Endometrium (tissue), 2 donors: ENCODE measurements around the gene IFT43.

Experiments
- FAIRE-seq: peaks from 2 replicates; lab custom pipeline; 2012; peaks lifted over from hg19 to GRCh38; lab: Jason Lieb, UNC
- donor health status: control.
- donor health status: control.

IFT43 gene

DNA sequence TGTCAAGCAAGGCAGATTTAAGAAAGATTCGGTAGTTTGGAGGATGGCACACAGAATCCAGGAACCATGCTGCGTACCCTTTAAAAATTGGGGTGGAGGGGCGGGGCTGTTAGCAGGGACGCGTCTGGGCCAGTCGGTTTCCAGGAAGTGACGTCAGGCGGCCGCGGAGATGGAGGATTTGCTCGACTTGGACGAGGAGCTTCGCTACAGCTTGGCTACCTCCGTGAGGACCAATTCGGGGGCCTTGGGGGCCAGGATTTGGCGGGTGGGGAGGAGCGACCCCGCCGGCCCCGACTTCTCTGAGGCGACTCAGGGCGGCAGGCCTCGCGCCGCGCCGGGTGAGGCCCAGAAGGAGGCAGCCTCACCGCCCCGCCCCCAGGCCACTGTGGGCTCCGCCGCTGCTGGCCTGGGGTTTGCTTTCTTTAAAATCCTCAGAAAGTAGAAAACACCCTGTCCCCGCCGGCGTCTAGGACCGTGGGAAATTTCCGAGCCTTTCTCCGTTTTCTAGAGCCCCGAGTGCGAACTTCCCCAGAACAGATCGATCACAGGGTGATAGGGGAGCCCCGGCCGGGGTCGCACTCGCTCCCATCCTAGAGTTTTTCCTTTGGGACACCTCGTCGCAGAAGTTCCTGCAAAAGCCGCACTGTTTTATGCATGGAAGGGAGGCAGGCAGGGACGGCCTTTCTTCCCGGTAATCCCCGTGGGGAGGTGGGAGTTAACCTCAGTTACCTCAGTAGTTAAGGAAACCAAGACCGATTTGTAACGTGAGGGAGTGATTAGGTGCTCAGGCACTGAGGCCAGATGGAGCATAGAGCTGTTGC lies at the start of gene IFT43:
TSS of gene IFT43 (plus strand) at position 146 of the 821 bp plus-strand sequence. CDS start at position 170, 24 bp downstream.
- FAIRE-seq, result no peak

DNA sequence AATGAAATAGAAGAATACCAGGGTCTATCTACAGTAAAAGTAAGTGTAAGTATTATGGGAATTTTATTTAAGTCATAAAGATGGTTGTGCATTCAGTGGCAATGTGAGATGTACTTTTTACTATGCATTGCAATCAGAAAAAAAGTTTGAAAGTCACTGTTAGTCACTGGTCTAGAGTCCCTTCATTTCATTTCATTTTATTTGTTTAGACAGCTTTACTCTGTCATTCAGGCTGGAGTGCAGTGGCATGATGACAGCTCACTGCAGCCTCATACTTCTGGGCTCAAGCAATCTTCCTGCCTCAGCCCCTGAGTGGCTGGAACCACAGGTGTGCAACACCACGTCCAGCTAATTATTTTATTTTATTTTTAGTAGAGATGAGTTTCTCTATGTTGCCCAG lies 46.4 kb upstream of the IFT43 start:
- FAIRE-seq, result no peak

DNA sequence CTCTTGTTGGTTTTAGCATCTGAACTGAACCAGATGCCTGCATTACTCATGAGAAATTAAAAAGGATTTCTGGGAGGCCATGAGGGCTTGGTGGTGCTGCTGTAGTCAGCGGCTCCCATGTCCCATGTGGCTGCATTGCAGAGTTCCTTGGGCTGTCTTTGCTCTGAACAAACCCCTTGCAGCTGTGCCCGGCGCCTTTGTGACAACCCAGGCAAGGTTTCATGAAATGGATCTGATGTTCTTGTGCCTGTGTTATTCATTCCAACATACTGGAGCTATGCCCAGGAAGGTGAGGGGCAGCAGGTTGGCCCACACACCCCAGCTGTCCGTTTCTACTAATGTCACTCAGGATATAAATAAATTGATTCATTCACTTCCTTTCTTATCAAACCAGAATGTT lies 44.5 kb upstream of the IFT43 start:
- no peak for FAIRE-seq

GRCh38 chr14:75944607-75945241 lies 40.8 kb upstream of the IFT43 start:
- FAIRE-seq, result no peak

DNA sequence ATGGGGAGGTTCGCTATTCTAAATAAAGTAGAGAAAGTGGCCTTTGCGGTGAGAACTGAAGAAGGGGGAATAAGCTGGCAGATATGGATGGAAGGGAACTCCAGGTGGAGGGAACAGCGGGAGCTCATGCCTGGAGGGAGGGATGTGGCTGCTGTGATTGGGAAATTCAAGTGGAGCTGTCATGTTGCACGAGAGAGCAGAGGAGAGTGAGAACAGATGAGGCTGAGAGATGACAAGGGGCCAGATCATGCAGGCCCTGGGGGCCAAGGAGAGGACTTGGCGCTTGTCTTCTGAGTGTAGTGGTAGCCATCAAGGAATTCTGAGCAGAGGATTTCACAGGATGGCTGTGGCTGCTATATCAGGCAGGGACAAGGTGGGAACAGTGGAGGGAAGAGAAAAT lies 38.8 kb upstream of the IFT43 start:
- no peak for FAIRE-seq

- FAIRE-seq, result no peak
Observed at GRCh38 chr14:75952489-75952888, 33.1 kb upstream of the IFT43 start.

DNA sequence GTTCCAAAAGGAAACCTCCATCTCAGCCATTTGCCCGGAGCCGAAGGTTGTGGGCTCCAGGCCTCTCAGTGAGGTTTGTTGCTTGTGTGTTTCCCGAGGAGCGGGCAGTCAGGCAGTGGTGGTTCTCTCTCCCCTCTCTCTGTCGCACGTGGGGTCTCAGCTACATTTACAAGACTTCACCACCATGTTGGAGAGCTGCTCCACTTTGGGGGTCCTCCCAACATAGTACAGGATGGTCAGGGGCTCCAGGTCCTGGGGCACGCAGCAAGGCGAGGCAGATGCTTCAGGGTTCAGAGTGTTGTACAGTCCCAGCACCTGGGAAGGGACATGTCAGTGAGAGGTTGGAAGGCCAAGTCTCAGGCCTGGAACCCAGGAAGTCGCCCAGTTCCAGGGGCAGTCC lies 26.5 kb upstream of the IFT43 start:
- FAIRE-seq, result no peak

- no peak for FAIRE-seq
Observed at GRCh38 chr14:75960231-75960630, 25.3 kb upstream of the IFT43 start.

GRCh38 chr14:75961662-75962061 lies 23.9 kb upstream of the IFT43 start:
- no peak for FAIRE-seq

- FAIRE-seq, result no peak
Observed at GRCh38 chr14:75967866-75968265, 17.7 kb upstream of the IFT43 start.

DNA sequence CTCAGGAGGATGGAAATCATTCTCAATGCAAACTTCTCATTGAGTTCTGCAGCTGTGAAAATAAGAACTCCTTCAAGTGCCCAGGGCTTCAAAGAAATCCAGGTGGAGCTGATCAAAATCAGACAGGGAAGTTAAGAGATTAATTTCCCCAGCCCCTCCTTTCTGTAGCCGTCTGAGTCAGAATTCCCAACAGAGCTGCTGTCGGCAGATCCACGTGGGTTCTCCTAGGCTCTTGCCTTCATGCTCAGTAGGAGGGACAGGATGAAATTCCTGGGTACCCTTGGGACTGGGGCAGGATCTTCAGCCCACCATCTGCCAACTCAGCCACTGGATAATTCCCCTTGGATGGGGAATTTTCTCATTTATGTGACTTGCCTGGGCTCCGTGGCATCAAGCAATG lies 17.1 kb upstream of the IFT43 start:
- FAIRE-seq, result no peak

DNA sequence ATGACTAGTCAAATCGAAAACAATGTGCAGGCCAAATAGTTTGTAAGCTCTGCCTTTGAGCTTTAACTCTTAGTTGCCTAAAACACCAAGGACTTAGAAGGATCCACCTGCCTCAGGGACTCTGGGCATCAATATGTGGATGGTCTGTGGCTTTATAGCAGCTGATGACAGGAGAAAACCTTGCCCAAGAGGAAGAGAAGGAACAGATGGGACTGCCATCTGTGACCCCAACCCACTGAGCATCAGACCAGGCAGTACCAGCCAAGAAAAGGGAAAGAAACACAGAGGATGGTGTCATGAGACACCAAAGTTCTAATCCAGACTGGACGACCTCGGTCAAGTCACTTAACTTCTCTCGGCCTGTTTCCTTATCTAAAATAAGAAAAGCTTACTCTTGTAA lies 16.4 kb upstream of the IFT43 start:
- no peak for FAIRE-seq

- FAIRE-seq, result no peak
Observed at GRCh38 chr14:75969891-75970290, 15.7 kb upstream of the IFT43 start.

DNA sequence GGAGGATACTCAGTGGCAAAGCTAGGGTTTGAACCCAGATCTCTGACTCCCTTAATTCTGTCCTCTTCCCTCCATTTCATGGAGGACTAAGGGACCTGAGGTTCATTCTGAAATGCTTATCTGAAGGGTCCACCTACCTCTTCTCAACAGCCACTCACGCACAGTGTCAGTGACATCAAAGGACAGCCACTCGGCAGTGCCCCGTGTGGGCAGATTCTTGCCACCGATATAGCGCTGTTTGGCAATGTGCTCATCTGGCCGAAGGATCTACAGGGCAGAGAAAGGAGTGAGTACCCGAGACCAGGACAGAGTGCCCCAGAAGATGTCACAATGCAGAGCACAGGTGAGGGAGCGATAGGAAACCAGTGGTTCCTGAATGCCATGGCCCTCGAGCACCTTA lies 14.6 kb upstream of the IFT43 start:
- no peak for FAIRE-seq

DNA sequence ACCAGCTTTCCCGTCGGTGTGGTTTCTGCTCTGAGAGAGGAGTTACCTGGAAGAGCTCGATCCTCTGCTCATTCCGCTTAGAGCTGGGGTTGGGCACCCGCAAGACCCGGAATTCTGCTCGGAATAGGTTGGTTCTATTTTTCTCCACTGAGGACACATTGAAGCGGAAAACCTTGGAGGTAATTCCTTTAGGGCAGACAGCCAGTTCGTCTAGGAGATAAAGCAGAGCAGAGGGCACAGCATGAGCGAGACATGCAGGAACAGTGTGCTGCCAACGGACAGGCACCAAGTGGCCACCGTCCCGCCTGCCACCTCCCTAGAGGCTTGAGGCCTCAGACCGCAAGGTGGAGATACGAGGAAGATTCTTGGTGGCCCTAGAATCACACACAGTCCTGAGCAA lies 14.1 kb upstream of the IFT43 start:
- FAIRE-seq, result no peak

DNA sequence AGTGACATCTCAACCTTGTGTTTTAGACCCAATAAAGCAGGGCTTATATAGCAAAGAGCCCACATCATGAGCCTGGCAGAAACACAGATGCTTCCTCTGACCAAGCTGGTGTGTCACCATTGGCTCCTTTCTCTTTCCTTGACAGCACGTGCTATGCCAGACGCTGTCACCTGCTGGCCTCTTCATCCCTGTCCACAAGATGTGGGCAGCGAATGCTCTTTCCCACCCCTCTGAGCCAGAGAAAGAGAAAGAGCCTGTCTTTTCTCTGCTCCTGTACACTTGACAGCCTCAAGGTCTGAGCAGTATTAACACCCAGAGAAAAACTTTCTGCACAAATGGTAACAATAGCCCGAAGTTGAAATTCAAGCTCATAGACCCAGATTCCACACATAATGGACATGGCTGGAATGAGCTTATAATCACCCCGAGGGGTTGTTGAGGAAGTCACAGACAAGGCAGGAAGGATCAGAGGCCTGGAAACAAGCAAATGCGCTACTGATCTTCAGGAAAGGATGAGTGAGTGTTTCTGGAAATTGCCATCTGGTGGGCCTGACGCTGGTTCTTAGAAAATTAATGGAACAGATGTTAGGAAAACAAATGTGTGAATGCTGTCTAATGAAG lies 12.7 kb upstream of the IFT43 start:
- FAIRE-seq, result no peak

DNA sequence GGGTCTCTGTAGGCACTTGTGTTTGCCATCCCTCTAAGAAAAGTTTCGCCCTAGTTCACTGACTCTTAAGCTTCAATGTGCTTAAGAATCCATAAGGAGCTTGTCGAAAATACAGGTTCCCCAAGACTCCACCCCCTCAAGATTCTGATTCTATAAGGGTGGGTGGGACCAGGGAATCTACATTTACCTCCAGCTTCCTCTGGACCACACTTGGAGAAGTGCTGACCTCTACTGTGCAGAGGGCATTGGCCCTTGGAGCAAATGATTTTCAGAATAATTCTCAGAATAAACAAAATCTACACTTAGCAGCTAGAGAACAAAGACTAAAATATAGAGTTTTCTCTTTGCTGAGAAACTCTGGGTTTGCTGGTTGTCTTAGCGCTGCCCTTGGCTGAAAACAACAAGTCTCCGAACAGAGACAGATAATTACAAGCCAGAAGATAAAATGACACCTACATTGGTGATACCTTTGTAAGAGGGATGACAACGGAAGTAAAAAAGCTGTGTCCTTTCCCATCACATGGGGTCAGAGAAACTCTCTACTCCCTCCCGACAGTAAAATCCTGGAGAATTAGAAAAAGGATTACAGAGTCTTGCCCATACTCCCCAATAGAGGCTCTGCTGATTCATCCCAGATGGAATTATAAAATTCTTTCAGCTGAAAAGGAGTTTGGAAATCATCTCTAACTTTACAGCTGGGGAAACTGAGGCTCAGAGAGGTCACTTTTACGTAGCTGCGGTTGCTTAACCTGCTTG lies 8.6 kb upstream of the IFT43 start:
- no peak for FAIRE-seq

DNA sequence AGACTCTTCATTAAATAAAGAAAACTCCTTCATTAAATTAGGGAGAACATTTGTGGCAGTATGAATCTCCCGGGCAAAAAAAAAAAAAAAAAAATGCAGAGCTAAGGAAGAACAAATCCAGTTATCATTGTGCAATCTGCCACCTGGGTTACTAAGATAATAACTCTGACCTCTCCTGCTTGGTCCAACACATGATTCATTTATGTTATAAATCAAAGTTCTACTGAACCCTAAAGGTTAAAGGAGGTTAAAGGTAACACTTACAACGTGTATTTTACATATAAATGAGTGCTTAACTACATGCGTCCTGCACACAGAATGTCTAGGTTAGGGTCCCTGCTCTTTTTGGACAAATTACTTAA lies 8.0 kb upstream of the IFT43 start:
- FAIRE-seq, result no peak

GRCh38 chr14:75978249-75978731 lies 7.3 kb upstream of the IFT43 start:
- no peak for FAIRE-seq

- FAIRE-seq, result no peak
Observed at GRCh38 chr14:75979071-75979571, 6.4 kb upstream of the IFT43 start.

DNA sequence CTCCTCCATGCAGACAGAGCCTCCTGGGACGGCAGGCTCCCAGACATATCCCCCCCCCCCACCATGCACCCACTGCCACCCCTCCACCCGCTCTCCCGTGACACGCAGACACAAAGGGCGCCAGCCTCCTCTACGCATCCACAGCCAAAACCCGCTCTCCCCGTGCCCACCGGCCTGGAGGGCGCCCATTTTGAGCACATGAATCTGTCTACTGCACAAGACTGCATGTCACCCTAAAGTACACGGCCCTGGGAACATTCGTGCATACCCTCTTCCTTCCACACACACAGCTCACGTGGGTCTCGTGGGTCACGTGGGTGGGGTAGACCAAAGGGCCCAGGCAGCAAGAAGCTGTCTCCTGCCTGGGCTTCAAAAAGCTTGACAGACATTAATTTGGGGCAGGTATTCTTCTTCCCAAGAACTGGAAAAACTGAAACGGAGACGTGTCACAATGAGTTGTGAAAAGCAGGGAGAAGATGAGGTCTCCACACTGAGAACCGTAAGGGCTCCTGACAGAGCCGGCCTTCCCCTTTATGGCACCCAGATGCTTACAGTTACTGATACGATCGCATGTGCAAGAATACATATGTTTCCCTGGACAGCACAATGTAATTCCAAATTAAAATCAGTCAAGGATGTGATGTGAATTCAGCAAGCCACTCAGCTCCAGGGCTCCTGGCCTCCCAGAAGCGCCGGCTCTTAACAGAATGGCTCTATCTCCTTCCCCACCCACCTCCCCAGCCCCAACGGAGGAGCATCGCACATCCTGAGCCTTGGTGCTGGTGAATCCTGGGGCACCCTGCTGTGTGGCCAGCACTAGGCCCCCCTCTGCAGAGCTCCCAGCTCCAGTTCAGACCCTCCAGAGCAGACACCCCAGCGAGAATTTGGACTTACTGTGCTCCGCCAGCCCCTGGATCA lies 5.7 kb upstream of the IFT43 start:
- FAIRE-seq, result no peak
